Right lobe of liver (tissue), 6 donors: ENCODE measurements around the gene APOBEC2. TPM values are rescaled to one million over a fixed set of nuclear protein-coding genes. Genes with fewer than 3 reads are reported as not detected.

Source experiments
- ATAC-seq, 4 donors: fragments of 200-7000 bp; cut with Tn5 transposase; one replicate each; pipeline ENCODE4 v1.9.1; 2020; ENCODE audit warnings: mild to moderate bottlenecking in 4 of 4, moderate library complexity in 4 of 4
- DNase-seq, 3 donors: peaks; one replicate each; pipeline ENCODE4 v3.0.0-alpha.2; 2020
- H3K27ac ChIP-seq, 3 donors: fragments of 200-600 bp; one replicate each; pipeline ENCODE4 v1.8.0; 2022
- H3K27me3 ChIP-seq, 2 donors: fragments of 200-600 bp; one replicate each; pipeline ENCODE4 v1.8.0; 2022
- H3K36me3 ChIP-seq, 4 donors: fragments of 200-600 bp; sonication (generic) in 1 of 4; one replicate each; pipeline versions ENCODE4 v1.5.1 to v1.8.0; 2017 to 2022; ENCODE audit warnings: control low read depth in 1 of 4
- H3K4me1 ChIP-seq, 4 donors: fragments of 200-600 bp; sonication (generic) in 1 of 4; one replicate each; pipeline versions ENCODE4 v1.5.1 to v1.8.0; 2017 to 2022; ENCODE audit warnings: control low read depth in 1 of 4
- H3K4me3 ChIP-seq, 3 donors: fragments of 200-600 bp; one replicate each; pipeline ENCODE4 v1.8.0; 2022
- H3K9me3 ChIP-seq, 4 donors: fragments of 200-600 bp; sonication (generic) in 1 of 4; one replicate each; pipeline versions ENCODE4 v1.5.1 to v1.8.0; 2017 to 2022; ENCODE audit warnings: control low read depth in 1 of 4
- POLR2A ChIP-seq: fragments of 450-650 bp; IDR thresholded peaks from one replicate; pipeline ENCODE4 v1.6.1; 2017; ENCODE audit warnings: antibody characterized with exemption, mild to moderate bottlenecking
- WGBS: methylation state at CpG from one replicate; pipeline ENCODE4 v1.1.6; 2018; ENCODE audit warnings: low coverage, low lambda C conversion rate; ENCODE audit not compliant: insufficient coverage; ENCODE audit errors: missing lambda C conversion rate; 5-methylcytosine and 5-hydroxymethylcytosine counted together
- intact Hi-C, 2 donors: fragments of 100-400 bp; cut with DNase I; formaldehyde crosslinking; loops; one replicate each; pipeline versions ENCODE4 v1.11.2 to v1.14.1; 2022
- total RNA-seq, 6 experiments: library from RNA; depleted of rRNA in 2 of 6; stranded (reverse); fragments of >200 nt in 2 of 6; fragmentation: NEBNext Ultra II Directional in 3 of 6; extraction: Animal tissue kit (Norgen Biotek cat#: 25700) in 3 of 6; gene quantifications; one replicate each; pipeline versions ENCODE4 v1.1.0 to v1.2.4, GENCODE V29; 2016 to 2023
- TF ChIP-seq, protein P1 (sequence below), 4 donors: fragments of 200-600 bp in 3 of 4; fragments of 450-650 bp in 1 of 4; IDR thresholded peaks; one replicate each; pipeline versions ENCODE4 v1.5.1 to v1.8.0; 2016 to 2022; ENCODE audit warnings: antibody characterized with exemption in 4 of 4, mild to moderate bottlenecking in 2 of 4
- donor health status: DM: no; HTN: yes; CAD: no.
- donor health status: DM: no; HTN: no; CAD: no.
- donor health status: DM: no; HTN: no; CAD: no.
- donor health status: DM: no; HTN: yes; CAD: no.
- donor health status: DM: no; HTN: yes; CAD: no.

APOBEC2 gene
- total RNA-seq, 6 experiments from 2014 or later: not detected

DNA sequence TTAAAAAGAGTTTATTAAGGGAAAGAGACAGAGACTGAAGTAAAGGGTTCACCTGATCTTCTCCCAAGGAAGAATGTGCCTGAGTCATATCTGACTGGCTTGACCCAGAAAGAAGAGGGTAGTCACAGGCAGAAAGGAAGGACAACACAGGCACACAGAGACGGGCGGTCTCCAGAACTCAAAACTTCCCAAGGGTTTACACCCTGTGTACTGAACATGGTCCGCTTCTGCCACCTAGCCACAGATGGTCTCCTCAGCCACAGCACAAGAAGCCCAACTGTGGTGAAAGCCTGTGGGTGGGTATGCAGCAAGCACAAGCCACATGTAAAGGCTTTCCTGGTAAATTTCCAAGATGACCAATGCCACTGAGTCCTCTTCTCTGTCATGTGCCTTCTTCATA lies 31.2 kb upstream of the APOBEC2 start:
- intact Hi-C loops: no loop called here
- WGBS: no CpG with 5 or more reads among the region's 3 CpGs

GRCh38 chr6:41022294-41022693 lies 30.7 kb upstream of the APOBEC2 start:
- Histone ChIP-seq H3K9me3 (no peaks in the 10 kb centered on the region), H3K36me3 (no peaks in the 10 kb centered on the region), H3K4me3 (no peak overlapping the region), H3K27me3 (no peaks in the 10 kb centered on the region), H3K27ac (no peak overlapping the region), H3K4me1 (no peaks in the 10 kb centered on the region)
- ATAC-seq: no peak
- TF ChIP-seq, protein P1, sequence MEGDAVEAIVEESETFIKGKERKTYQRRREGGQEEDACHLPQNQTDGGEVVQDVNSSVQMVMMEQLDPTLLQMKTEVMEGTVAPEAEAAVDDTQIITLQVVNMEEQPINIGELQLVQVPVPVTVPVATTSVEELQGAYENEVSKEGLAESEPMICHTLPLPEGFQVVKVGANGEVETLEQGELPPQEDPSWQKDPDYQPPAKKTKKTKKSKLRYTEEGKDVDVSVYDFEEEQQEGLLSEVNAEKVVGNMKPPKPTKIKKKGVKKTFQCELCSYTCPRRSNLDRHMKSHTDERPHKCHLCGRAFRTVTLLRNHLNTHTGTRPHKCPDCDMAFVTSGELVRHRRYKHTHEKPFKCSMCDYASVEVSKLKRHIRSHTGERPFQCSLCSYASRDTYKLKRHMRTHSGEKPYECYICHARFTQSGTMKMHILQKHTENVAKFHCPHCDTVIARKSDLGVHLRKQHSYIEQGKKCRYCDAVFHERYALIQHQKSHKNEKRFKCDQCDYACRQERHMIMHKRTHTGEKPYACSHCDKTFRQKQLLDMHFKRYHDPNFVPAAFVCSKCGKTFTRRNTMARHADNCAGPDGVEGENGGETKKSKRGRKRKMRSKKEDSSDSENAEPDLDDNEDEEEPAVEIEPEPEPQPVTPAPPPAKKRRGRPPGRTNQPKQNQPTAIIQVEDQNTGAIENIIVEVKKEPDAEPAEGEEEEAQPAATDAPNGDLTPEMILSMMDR (IDR thresholded peaks at IDR 0.05): no peak
- TF ChIP-seq POLR2A: no peak
- DNase-seq: no peak
- intact Hi-C loops: no loop called here

More for the DNA sequence above, 31.2 kb upstream of the APOBEC2 start:
- Histone ChIP-seq H3K36me3 (no peaks in the 10 kb centered on the region), H3K27ac (no peak overlapping the region), H3K27me3 (no peaks in the 10 kb centered on the region), H3K9me3 (no peaks in the 10 kb centered on the region), H3K4me3 (no peak overlapping the region), H3K4me1 (no peaks in the 10 kb centered on the region)
- TF ChIP-seq, protein P1 (IDR thresholded peaks at IDR 0.05): peak in 1 of 4 donors; percentile 19
- no peak for TF ChIP-seq POLR2A
- ATAC-seq (peak; percentile 39 to 51 (median 46)), DNase-seq (no peak)

DNA sequence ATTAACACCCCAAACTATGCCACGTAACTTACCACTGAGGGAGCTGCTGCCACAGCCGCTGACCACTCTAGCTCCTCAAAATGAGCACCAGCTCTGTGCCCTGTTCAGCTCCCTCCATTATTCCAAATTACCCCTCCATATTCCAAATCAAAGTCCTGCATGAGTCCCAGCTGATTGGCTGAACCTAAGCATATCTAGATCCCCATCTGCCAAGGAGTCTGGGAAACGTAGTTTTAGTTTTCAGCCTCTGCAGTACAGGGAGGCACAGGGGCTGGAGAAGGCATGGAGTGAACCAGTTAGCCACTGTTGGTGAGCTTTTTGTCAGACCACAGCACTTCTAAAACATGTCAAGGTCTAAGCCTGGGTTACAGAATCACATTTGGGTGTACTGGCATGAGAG lies 29.9 kb upstream of the APOBEC2 start:
- Histone ChIP-seq H3K36me3 (peaks cover 0 to under 1% (median 0%) of the 10 kb centered on the region in 4 donors), H3K27me3 (no peaks in the 10 kb centered on the region), H3K9me3 (no peaks in the 10 kb centered on the region), H3K4me1 (peaks cover 0 to 6% (median under 1%) of the 10 kb centered on the region in 4 donors), H3K4me3 (no peak overlapping the region), H3K27ac (no peak overlapping the region)
- WGBS: 82% methylated on average over 3 of the region's 3 CpGs
- ATAC-seq: peak in 1 of 4 donors; percentile 22
- no peak for TF ChIP-seq POLR2A
- TF ChIP-seq, protein P1 (IDR thresholded peaks at IDR 0.05): no peak
- no peak for DNase-seq
- intact Hi-C loops: no loop called here

GRCh38 chr6:41025966-41026530 lies 27.0 kb upstream of the APOBEC2 start:
- Histone ChIP-seq H3K36me3 (peaks cover 0 to 3% (median under 1%) of the 10 kb centered on the region in 4 donors), H3K27me3 (no peaks in the 10 kb centered on the region), H3K4me1 (peaks cover 0 to 11% (median 3%) of the 10 kb centered on the region in 4 donors), H3K9me3 (no peaks in the 10 kb centered on the region), H3K27ac (no peak overlapping the region), H3K4me3 (no peak overlapping the region)
- no peak for DNase-seq
- intact Hi-C loops: no loop called here
- TF ChIP-seq, protein P1 (IDR thresholded peaks at IDR 0.05): no peak
- no peak for TF ChIP-seq POLR2A
- 70% methylated on average over 3 of the region's 3 CpGs for WGBS
- ATAC-seq: no peak

GRCh38 chr6:41027241-41027640 lies 25.8 kb upstream of the APOBEC2 start:
- H3K27ac ChIP-seq: no peak overlapping the region
- TF ChIP-seq, protein P1 (IDR thresholded peaks at IDR 0.05): no peak
- TF ChIP-seq POLR2A: no peak
- ATAC-seq: no peak
- WGBS: 65% methylated on average over 3 of the region's 4 CpGs
- no peak overlapping the region for H3K4me3 ChIP-seq
- peaks cover 0 to 11% (median 1%) of the 10 kb centered on the region in 4 donors for H3K36me3 ChIP-seq
- intact Hi-C loops: no loop called here
- H3K27me3 ChIP-seq: no peaks in the 10 kb centered on the region
- peaks cover 0 to 11% (median 3%) of the 10 kb centered on the region in 4 donors for H3K4me1 ChIP-seq
- no peaks in the 10 kb centered on the region for H3K9me3 ChIP-seq
- no peak for DNase-seq
